Stimulated activated memory B cell treated with anti-CD40 and anti-IgM and Interleukin-4, amounts not matched to agents 10 μg/mL and 1 μg/mL and 100 μg/mL, for 72 hours (primary cell): ENCODE results near the gene RASA3.

ENCODE experiments used
- ATAC-seq: fragments of 150-1000 bp; cut with Tn5 transposase; 2 replicates; pipeline ENCODE4 v1.10.0; 2021
- H3K27ac Mint-ChIP-seq: one replicate; pipeline ENCODE4 v1.8.0; 2022; ENCODE audit warnings: mild to moderate bottlenecking, mixed read lengths
- H3K27me3 Mint-ChIP-seq: one replicate; pipeline ENCODE4 v1.8.0; 2022; ENCODE audit warnings: mixed read lengths
- H3K36me3 Mint-ChIP-seq: one replicate; pipeline ENCODE4 v1.8.0; 2022; ENCODE audit warnings: mixed read lengths
- H3K4me1 Mint-ChIP-seq: one replicate; pipeline ENCODE4 v1.8.0; 2022; ENCODE audit warnings: mixed read lengths
- H3K4me3 Mint-ChIP-seq: one replicate; pipeline ENCODE4 v1.8.0; 2022; ENCODE audit warnings: mild to moderate bottlenecking, moderate library complexity, mixed read lengths
- H3K9me3 Mint-ChIP-seq: one replicate; pipeline ENCODE4 v1.8.0; 2022; ENCODE audit warnings: mixed read lengths

RASA3 gene

DNA sequence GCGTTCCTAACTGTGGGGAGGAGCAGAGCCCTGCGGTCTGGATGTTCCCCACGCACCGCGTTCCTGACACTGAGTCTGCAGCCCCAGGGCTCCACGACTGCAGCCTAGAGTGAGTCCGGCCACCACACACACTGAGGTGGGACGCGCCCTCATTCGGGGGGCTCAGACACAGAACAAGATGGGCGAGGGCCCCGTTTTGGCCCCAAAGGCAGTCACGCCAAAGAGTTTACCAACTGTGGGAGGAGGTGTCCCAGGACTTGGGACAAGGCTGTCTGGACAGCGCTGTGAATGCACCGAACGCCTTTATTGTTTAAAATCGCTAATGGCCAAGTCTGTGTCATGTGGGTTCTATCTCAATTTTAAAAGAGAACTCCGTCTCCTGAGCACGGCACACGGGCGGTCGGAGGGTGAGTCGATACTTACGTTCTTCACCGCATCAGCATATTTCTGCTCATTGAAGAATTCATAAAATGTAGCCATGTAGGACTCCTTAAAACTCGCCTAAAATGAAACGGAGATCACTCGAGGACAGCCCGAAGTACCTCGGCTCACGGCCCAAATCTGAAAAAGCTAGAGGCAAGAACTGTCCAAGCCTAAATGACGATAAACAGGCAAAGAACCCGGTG, 123.3 kb downstream of the RASA3 start:
- no peaks in the 10 kb centered on the region for H3K27me3 Mint-ChIP-seq
- H3K9me3 Mint-ChIP-seq, result no peaks in the 10 kb centered on the region
- no peak overlapping the region for H3K27ac Mint-ChIP-seq
- H3K4me1 Mint-ChIP-seq, result no peaks in the 10 kb centered on the region
- ATAC-seq, result no peak
- H3K36me3 Mint-ChIP-seq, result peaks cover 45% of the 10 kb centered on the region
- H3K4me3 Mint-ChIP-seq, result no peak overlapping the region

DNA sequence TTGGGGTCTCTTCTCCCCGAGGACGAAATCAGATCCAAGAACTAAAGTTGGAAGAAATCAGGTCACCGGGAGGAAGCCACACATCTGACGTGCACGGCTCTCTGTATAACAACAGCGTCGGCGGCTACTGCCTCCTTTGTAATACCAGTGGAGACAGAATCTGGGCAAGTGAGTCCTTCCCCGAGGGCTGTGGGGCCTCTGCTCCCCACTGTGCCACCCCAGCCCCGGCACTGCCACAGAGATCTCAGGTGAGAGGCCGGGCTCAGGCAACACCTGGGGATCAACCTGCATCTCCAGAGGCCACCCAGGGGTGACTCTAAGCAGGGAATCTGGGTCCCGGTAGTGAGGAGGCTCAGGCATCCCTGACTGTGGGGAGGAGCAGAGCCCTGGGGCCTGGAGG, 124.9 kb downstream of the RASA3 start:
- Mint-ChIP-seq H3K27me3 (no peaks in the 10 kb centered on the region), H3K4me3 (no peak overlapping the region), H3K36me3 (peaks cover 45% of the 10 kb centered on the region), H3K4me1 (no peaks in the 10 kb centered on the region), H3K27ac (no peak overlapping the region), H3K9me3 (no peaks in the 10 kb centered on the region)
- ATAC-seq, result no peak

DNA sequence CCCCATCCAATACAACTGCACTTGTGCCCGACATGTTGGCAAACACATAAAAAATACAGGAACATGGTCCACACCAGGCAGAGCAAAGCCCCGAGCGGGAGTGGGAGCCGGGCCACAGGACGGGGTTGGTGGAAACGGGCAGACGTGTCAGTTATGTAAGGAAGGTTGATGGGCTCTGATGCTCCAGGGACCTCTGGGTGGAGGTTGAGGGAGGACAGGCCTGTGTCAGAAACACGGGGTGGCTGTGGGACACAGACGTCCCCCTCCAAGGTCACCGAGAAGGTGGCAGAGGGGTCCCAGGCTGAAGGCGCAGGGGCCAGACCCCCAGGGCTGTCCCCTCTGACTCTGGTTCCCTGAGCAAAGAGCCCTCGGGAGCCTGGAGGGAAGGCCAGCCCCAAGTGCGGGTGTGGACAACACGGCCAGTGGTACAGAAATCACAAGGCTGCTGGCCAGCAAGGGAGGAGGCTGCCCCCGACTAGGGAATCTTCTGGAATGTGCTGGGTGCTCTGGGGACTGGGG, 127.2 kb downstream of the RASA3 start:
- H3K9me3 Mint-ChIP-seq, result no peaks in the 10 kb centered on the region
- H3K36me3 Mint-ChIP-seq, result peaks cover 35% of the 10 kb centered on the region
- no peak overlapping the region for H3K27ac Mint-ChIP-seq
- H3K4me1 Mint-ChIP-seq, result no peaks in the 10 kb centered on the region
- no peak for ATAC-seq
- H3K27me3 Mint-ChIP-seq, result no peaks in the 10 kb centered on the region
- H3K4me3 Mint-ChIP-seq, result no peak overlapping the region

DNA sequence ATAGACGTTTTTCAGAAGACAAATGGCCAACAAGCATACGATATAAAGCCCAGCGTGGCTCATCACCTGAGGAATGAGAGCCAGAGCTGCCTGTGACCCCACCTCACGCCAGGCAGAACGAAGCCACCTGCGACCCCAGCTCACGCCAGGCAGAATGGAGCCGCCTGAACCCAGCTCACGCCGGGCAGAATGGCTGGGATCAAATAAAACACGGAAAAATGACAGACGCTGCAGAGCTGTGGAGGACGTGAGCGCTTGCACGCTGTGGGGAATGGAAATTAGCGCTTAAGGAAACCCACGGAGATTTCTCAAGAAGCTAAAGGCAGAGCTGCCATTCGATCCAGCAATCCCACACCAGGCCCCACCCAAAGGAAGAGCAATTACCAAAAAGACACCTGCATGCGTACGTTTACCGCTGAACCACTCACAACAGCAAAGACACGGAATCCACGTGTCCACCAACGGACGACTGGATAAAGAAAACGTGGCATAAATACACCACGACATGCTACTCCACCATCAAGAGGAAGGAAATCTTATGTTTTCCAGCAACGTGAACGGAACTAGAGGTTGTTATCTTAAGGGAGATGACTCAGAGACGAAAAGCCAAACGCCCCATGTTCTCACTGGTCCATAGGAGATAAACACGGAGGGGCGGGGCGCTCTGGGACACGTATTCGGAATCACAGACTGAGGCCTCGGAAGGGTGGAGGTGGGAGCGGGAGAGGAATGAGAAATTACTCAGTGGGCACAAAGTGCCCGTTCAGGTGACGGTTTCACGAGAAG, 127.8 kb downstream of the RASA3 start:
- Mint-ChIP-seq H3K9me3 (no peaks in the 10 kb centered on the region), H3K27me3 (no peaks in the 10 kb centered on the region), H3K4me1 (no peaks in the 10 kb centered on the region), H3K36me3 (peaks cover 32% of the 10 kb centered on the region), H3K4me3 (no peak overlapping the region), H3K27ac (no peak overlapping the region)
- no peak for ATAC-seq

DNA sequence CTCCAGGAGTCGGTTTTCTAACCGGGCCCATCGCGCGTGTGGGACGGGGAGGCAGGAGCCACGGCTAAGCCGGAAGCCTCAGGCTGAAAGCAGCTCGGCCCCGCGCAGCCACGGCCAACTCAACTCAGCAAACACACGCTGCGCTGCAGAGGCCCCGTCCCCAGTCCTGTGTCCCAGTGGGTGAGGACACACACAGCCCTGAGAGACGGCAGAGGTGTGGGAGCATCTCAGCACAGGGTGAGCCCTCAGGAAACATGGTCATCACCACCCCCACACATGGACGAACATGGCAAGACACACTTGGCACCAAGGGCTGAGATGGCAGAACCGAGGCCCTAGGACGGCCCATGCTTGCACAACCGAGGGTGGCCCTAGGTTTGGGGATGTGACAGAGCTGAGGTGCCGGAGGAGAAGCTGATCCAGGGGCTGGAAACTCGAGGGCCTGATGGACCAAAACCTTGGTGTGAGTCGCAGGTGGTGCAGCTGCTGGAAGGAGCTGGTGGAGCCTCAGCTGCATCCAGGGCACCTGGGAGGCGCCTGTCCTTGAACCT, 129.6 kb downstream of the RASA3 start:
- no peak for ATAC-seq
- Mint-ChIP-seq H3K9me3 (no peaks in the 10 kb centered on the region), H3K4me1 (peaks cover 7% of the 10 kb centered on the region), H3K27me3 (no peaks in the 10 kb centered on the region), H3K27ac (no peak overlapping the region), H3K36me3 (peaks cover 39% of the 10 kb centered on the region), H3K4me3 (no peak overlapping the region)

DNA sequence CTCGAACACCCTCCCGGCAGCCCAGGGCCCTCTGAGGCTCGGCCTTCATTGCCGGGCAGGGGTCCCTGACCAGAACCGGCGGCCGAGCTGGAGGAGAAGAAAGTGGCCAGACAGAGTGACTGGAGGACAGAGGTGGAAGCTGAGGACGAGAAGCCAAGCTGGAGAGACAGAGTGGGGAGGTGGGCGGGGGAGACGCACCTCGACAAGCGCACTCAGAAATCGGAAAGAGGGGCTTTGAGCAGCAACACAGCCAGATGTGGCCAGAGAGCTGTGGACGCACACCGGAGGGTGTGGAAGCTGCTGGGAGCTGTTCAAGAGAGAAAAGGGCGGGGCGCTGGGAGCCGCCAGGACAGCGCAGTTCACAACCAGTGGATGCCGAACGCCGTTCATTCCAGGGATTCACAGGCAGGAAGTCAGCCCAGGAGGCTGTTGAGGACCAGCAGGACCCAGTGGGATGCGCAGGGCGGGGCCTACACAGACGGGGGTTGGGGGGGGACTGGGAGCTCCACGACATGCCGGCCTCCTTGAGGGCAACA, 130.3 kb downstream of the RASA3 start:
- Mint-ChIP-seq H3K27me3 (no peaks in the 10 kb centered on the region), H3K36me3 (peaks cover 41% of the 10 kb centered on the region), H3K4me3 (no peak overlapping the region), H3K4me1 (peaks cover 7% of the 10 kb centered on the region), H3K9me3 (no peaks in the 10 kb centered on the region), H3K27ac (no peak overlapping the region)
- ATAC-seq, result no peak

DNA sequence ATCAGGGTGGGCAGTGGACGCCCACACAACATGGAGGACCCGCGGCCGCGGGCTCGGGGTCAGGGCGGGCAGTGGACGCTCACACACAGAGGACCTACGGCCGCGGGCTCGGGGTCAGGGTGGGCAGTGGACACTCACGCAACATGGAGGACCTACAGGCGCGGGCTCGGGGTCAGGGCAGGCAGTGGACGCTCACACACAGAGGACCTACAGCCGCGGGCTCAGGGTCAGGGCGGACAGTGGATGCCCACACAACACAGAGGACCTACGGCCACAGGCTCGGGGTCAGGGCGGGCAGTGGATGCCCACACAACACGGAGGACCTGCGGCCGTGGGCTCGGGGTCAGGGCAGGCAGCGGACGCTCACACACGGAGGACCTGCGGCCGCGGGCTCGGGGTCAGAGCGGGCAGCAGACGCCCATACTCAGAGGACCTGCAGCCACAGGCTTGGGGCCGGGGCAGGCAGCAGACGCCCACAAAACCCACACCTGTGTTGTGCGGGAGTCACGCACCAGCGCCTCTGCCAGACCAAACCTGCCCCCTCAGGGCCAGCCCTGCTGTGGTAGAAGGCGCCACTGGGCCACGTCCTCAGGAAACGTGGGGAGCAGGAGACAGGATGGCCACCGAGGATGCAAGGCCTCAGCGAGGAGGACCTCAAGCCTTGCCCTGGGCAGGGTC, 131.0 kb downstream of the RASA3 start:
- Mint-ChIP-seq H3K36me3 (peaks cover 42% of the 10 kb centered on the region), H3K27ac (no peak overlapping the region), H3K9me3 (no peaks in the 10 kb centered on the region), H3K4me1 (peaks cover 7% of the 10 kb centered on the region), H3K4me3 (no peak overlapping the region), H3K27me3 (no peaks in the 10 kb centered on the region)
- no peak for ATAC-seq

DNA sequence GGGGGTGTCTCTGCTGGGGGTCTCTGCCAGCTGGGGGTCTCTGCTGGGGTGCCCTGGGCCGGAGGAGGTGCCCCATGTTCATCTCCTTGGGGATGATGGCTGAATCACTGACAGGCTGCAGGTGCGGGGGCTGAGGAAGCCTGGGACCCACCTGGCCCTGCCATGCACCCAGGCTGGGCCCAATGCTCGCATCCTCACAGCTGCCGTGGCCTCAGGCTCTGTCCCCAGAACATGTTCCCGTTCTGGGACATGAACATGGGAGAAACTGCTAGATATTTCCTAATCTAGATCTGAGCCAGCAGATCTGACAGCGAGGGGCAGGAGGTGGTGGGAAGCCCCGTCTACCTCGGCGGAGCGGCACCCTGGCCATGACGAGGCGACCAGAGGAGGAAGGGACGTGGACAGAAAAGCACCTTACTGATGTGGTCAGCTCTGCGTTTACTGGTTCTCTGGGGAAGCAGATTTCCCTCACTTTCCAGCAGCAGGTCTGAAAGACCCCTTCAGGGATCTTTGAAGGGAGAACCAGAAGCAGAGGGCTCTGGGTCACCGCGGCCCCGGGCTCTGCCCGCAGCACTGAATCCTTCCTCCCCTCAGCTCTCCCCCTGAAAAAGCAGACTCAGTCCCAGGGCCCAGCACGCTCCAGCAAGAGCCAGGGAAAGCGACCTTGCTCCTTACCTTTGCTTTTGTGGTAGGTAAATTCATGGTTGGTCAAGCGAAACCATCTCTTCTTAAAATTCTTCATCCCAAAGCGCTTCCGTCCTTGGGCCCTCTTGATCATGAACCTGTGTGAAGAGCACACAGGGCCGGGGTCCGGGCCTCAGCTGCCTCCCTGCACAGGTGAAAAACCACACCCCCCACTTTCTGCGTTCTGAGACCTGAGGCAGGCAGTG, 132.0 kb downstream of the RASA3 start:
- no peak for ATAC-seq
- Mint-ChIP-seq H3K9me3 (no peaks in the 10 kb centered on the region), H3K4me3 (no peak overlapping the region), H3K27ac (no peak overlapping the region), H3K4me1 (peaks cover 7% of the 10 kb centered on the region), H3K36me3 (peaks cover 42% of the 10 kb centered on the region), H3K27me3 (no peaks in the 10 kb centered on the region)

DNA sequence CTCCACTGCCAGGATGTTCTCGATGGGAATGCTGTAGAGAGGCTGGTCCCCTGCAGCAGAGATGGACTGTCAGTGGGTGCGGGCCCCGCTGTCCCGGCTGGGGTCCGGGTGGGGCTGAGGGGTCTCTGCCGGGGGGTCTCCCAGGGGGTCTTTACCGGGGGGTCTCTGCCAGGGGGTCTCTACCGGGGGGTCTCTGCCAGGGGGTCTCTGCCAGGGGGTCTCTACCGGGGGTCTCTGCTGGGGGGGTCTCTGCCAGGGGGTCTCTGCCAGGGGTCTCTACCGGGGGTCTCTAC, 132.9 kb downstream of the RASA3 start:
- Mint-ChIP-seq H3K4me1 (peaks cover 7% of the 10 kb centered on the region), H3K9me3 (no peaks in the 10 kb centered on the region), H3K27me3 (no peaks in the 10 kb centered on the region), H3K27ac (no peak overlapping the region), H3K4me3 (no peak overlapping the region), H3K36me3 (peaks cover 39% of the 10 kb centered on the region)
- ATAC-seq, result no peak

DNA sequence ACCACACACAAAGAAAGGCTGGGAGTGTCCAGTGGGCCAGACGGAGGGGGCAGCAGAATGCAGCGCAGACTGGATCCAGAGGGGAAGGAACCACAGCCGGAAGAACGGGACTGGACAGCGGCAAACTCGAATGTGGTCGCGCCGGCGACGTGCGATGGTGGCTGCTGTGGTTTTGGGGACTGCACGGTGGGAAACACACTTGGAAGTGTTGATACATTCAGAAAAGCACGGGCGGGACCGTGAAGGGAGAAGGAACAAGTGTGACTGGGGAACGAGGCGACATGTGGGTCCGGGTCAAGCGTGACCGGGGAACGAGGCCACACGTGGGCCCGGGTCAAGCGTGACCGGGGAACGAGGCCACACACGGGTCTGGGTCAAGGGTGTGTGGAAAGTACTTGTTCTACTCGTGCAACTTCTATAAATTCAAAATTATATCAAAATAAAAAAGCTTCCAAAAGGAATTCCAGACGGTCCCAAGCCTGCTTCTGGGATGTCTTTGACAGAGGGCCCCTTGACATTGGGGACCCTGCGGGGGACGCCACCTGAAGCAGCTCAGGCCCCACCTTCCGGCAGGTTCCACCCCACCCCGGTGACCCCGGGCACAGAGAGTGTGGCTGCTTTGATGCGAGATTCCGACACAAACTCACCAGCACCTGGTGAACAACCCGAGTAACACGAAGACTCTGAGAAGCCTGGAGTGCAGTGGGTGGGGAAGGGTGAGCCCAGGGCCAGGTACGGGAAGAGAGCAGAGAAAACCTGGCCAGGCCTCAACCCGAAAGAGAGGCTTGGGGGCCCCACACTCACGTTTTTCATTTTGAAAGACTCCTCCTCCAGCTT, 133.4 kb downstream of the RASA3 start:
- peaks cover 7% of the 10 kb centered on the region for H3K4me1 Mint-ChIP-seq
- H3K36me3 Mint-ChIP-seq, result peaks cover 41% of the 10 kb centered on the region
- ATAC-seq, result no peak
- H3K4me3 Mint-ChIP-seq, result no peak overlapping the region
- no peaks in the 10 kb centered on the region for H3K9me3 Mint-ChIP-seq
- no peak overlapping the region for H3K27ac Mint-ChIP-seq
- no peaks in the 10 kb centered on the region for H3K27me3 Mint-ChIP-seq

DNA sequence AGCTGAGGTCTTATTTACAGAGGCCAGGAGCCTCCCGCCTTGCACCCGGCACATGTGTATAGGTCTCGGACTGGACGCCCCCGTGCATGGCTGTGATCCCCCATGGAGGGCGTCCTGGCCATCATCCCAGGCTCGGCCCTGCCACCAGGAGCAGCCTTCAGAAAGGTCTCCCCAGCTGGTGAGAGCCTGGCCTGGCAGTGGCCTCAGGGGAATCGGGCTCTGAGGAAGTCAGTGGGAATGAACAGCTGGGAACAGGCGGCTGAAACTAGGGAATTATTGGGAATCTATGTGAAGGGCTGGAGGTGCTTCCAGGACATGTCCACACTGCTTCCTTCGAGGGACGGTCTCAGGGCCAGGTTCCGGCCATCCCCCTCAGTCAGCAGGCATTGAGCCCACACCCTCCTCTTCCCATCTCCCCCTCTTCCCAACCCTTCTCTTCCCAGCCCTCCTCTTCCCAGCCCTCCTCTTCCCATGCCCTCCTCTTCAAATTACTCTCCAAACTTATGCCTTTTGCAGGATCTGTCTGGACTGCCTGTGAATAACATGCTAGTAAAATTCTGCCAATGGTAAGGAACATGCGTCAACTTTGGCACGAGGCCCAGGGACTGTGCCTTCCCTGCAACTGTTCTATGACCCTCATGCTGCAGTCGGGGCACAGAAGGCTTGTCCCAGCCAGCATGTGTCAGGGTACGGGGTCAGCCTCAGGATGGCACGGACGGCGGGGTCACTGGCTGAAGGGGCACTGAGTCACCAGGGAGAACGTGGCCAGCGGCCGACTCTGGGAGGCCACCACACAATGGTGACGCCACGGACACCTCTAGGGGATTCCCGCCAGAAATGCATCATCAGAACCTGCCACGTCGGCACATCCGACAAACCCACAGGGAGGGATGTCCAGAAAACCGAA, 134.3 kb downstream of the RASA3 start:
- peaks cover 7% of the 10 kb centered on the region for H3K4me1 Mint-ChIP-seq
- peaks cover 41% of the 10 kb centered on the region for H3K36me3 Mint-ChIP-seq
- no peak overlapping the region for H3K27ac Mint-ChIP-seq
- H3K4me3 Mint-ChIP-seq, result no peak overlapping the region
- H3K9me3 Mint-ChIP-seq, result no peaks in the 10 kb centered on the region
- no peak for ATAC-seq
- H3K27me3 Mint-ChIP-seq, result no peaks in the 10 kb centered on the region

DNA sequence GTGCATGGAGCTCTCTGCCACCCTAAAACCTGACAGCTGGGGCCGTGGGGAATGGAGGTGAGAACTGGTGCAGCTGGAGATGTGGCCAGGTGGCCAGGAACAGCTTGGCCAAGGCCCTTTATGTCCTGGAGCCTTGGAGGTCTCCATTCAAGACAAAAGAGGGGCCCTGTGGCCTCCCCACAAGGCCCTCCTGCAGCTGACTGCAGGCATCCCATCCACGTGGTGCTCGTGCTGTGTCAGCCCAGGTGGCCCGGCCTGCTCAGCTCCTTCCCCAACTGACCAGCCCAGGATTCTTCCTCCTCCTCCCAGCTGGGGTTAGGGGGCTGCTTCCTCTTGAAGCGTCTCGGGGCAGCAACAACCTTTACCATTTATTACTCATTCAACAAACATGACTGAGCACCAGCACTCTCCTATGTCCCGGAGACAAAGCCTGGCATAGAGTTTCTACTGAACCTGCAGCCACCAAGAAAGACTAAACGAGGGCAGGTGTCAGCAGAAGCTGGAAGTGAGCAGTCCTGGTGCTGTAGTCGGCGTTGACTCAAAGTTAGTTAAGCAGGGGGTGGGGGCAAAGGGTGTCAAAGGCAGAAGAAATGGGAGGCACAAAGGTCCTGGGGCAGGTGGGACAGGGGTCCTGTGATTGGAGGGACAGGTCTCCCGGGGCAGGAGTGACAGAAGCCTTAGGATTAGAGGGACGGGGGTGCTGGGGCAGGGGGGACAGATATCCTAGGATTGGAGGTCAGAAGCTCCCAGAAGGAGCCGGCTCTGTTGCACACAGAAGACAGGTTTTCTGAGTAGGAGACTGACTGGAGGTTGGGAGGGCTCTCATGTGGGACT, 135.3 kb downstream of the RASA3 start:
- Mint-ChIP-seq H3K27me3 (no peaks in the 10 kb centered on the region), H3K4me3 (no peak overlapping the region), H3K4me1 (peaks cover 7% of the 10 kb centered on the region), H3K36me3 (peaks cover 46% of the 10 kb centered on the region), H3K27ac (no peak overlapping the region), H3K9me3 (no peaks in the 10 kb centered on the region)
- ATAC-seq, result no peak
